Measurements from ENCODE around the gene SLC25A23. TPM values are rescaled to one million over a fixed set of nuclear protein-coding genes. Genes with fewer than 3 reads are reported as not detected.

SLC25A23 gene
- total and polyA plus RNA-seq, 9 of the 15 experiments (the other 6 are each of a cell fraction or from before 2014, with no cell fraction given), result 6.1 to 72.0 (median 26.6) TPM

GRCh38 chr19:6459262-6460098 is at the start of gene SLC25A23 (continued):
- TF ChIP-seq CHD4 (IDR thresholded peaks at IDR 0.05; ENCODE audit: insufficient read depth, insufficient replicate concordance, low read depth, low read length, poor library complexity, severe bottlenecking) (peak; percentile 12), MTF1 (CRISPR knock-in tag; IDR thresholded peaks at IDR 0.05; ENCODE audit: borderline replicate concordance) (no peak), PCBP2 (IDR thresholded peaks at IDR 0.05; ENCODE audit: low read depth, low read length, poor library complexity, severe bottlenecking) (no peak), JUN (IDR thresholded peaks at IDR 0.05; ENCODE audit: borderline replicate concordance, low read depth, low read length) (no peak), JUN (CRISPR knock-in tag; IDR thresholded peaks at IDR 0.05; ENCODE audit: borderline replicate concordance) (no peak), ARID1B (IDR thresholded peaks at IDR 0.05) (no peak), PHF8 (IDR thresholded peaks at IDR 0.05; ENCODE audit: borderline replicate concordance, low read length) (peak; percentile 54; the same call in 1 of the 2 replicates), JUND (IDR thresholded peaks at IDR 0.05; ENCODE audit: borderline replicate concordance, low read depth, low read length) (0 out of 2 replicates have a peak, but pooled peaks have one; percentile 15), JUND (tag; IDR thresholded peaks at IDR 0.05; ENCODE audit: borderline replicate concordance, low read depth, low read length) (no peak), HDAC3 (IDR thresholded peaks at IDR 0.05; ENCODE audit: borderline replicate concordance, partially characterized antibody) (no peak)
- TF ChIP-seq, protein P1, sequence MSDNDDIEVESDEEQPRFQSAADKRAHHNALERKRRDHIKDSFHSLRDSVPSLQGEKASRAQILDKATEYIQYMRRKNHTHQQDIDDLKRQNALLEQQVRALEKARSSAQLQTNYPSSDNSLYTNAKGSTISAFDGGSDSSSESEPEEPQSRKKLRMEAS (CRISPR knock-in tag; IDR thresholded peaks at IDR 0.05), result no peak
- TF ChIP-seq, protein P2, sequence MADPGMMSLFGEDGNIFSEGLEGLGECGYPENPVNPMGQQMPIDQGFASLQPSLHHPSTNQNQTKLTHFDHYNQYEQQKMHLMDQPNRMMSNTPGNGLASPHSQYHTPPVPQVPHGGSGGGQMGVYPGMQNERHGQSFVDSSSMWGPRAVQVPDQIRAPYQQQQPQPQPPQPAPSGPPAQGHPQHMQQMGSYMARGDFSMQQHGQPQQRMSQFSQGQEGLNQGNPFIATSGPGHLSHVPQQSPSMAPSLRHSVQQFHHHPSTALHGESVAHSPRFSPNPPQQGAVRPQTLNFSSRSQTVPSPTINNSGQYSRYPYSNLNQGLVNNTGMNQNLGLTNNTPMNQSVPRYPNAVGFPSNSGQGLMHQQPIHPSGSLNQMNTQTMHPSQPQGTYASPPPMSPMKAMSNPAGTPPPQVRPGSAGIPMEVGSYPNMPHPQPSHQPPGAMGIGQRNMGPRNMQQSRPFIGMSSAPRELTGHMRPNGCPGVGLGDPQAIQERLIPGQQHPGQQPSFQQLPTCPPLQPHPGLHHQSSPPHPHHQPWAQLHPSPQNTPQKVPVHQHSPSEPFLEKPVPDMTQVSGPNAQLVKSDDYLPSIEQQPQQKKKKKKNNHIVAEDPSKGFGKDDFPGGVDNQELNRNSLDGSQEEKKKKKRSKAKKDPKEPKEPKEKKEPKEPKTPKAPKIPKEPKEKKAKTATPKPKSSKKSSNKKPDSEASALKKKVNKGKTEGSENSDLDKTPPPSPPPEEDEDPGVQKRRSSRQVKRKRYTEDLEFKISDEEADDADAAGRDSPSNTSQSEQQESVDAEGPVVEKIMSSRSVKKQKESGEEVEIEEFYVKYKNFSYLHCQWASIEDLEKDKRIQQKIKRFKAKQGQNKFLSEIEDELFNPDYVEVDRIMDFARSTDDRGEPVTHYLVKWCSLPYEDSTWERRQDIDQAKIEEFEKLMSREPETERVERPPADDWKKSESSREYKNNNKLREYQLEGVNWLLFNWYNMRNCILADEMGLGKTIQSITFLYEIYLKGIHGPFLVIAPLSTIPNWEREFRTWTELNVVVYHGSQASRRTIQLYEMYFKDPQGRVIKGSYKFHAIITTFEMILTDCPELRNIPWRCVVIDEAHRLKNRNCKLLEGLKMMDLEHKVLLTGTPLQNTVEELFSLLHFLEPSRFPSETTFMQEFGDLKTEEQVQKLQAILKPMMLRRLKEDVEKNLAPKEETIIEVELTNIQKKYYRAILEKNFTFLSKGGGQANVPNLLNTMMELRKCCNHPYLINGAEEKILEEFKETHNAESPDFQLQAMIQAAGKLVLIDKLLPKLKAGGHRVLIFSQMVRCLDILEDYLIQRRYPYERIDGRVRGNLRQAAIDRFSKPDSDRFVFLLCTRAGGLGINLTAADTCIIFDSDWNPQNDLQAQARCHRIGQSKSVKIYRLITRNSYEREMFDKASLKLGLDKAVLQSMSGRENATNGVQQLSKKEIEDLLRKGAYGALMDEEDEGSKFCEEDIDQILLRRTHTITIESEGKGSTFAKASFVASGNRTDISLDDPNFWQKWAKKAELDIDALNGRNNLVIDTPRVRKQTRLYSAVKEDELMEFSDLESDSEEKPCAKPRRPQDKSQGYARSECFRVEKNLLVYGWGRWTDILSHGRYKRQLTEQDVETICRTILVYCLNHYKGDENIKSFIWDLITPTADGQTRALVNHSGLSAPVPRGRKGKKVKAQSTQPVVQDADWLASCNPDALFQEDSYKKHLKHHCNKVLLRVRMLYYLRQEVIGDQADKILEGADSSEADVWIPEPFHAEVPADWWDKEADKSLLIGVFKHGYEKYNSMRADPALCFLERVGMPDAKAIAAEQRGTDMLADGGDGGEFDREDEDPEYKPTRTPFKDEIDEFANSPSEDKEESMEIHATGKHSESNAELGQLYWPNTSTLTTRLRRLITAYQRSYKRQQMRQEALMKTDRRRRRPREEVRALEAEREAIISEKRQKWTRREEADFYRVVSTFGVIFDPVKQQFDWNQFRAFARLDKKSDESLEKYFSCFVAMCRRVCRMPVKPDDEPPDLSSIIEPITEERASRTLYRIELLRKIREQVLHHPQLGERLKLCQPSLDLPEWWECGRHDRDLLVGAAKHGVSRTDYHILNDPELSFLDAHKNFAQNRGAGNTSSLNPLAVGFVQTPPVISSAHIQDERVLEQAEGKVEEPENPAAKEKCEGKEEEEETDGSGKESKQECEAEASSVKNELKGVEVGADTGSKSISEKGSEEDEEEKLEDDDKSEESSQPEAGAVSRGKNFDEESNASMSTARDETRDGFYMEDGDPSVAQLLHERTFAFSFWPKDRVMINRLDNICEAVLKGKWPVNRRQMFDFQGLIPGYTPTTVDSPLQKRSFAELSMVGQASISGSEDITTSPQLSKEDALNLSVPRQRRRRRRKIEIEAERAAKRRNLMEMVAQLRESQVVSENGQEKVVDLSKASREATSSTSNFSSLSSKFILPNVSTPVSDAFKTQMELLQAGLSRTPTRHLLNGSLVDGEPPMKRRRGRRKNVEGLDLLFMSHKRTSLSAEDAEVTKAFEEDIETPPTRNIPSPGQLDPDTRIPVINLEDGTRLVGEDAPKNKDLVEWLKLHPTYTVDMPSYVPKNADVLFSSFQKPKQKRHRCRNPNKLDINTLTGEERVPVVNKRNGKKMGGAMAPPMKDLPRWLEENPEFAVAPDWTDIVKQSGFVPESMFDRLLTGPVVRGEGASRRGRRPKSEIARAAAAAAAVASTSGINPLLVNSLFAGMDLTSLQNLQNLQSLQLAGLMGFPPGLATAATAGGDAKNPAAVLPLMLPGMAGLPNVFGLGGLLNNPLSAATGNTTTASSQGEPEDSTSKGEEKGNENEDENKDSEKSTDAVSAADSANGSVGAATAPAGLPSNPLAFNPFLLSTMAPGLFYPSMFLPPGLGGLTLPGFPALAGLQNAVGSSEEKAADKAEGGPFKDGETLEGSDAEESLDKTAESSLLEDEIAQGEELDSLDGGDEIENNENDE (IDR thresholded peaks at IDR 0.05; ENCODE audit: low read depth, low read length), result no peak
- TF ChIP-seq, protein P3, sequence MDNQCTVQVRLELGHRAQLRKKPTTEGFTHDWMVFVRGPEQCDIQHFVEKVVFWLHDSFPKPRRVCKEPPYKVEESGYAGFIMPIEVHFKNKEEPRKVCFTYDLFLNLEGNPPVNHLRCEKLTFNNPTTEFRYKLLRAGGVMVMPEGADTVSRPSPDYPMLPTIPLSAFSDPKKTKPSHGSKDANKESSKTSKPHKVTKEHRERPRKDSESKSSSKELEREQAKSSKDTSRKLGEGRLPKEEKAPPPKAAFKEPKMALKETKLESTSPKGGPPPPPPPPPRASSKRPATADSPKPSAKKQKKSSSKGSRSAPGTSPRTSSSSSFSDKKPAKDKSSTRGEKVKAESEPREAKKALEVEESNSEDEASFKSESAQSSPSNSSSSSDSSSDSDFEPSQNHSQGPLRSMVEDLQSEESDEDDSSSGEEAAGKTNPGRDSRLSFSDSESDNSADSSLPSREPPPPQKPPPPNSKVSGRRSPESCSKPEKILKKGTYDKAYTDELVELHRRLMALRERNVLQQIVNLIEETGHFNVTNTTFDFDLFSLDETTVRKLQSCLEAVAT (IDR thresholded peaks at IDR 0.05), result no peak

Measured in K562 (cell line).